GM06990 (cell line): ENCODE results near the gene WWC2.

Source experiments
- DNase-seq: peaks from one replicate; pipeline ENCODE4 v3.0.0-alpha.2; 2011; ENCODE audit not compliant: insufficient read length; ENCODE audit errors: extremely low read depth
- H3K27me3 ChIP-seq: replicated peaks from 2 replicates; pipeline ENCODE4 v1.6.0; 2011; ENCODE audit warnings: low read length; ENCODE audit not compliant: control insufficient read depth, insufficient read depth
- H3K36me3 ChIP-seq: 2 replicates; pipeline ENCODE4 v1.5.1; 2011; ENCODE audit warnings: low read length; ENCODE audit not compliant: control insufficient read depth, insufficient read depth
- H3K4me3 ChIP-seq: replicated peaks from 2 replicates; pipeline ENCODE4 v1.5.1; 2011; ENCODE audit warnings: low read depth, mild to moderate bottlenecking, control low read depth, low read length
- CTCF ChIP-seq: IDR thresholded peaks from 2 replicates; pipeline ENCODE4 v1.5.1; 2011; ENCODE audit warnings: low read length, control low read depth, mild to moderate bottlenecking, inconsistent platforms; ENCODE audit not compliant: insufficient read depth, poor library complexity, severe bottlenecking

Gene WWC2

GRCh38 chr4:183155450-183156184, 56.6 kb downstream of the WWC2 start:
- no peak overlapping the region for H3K4me3 ChIP-seq
- no peaks in the 10 kb centered on the region for H3K27me3 ChIP-seq
- TF ChIP-seq CTCF: no peak
- DNase-seq: no peak
- no peaks in the 10 kb centered on the region for H3K36me3 ChIP-seq

- Histone ChIP-seq H3K4me3 (no peak overlapping the region), H3K36me3 (no peaks in the 10 kb centered on the region), H3K27me3 (no peaks in the 10 kb centered on the region)
- TF ChIP-seq CTCF: no peak
- DNase-seq: no peak
Measured at GRCh38 chr4:183157215-183157614, 58.2 kb downstream of the WWC2 start.

- no peak for DNase-seq
Measured at GRCh38 chr4:183158062-183158461, 59.0 kb downstream of the WWC2 start.

GRCh38 chr4:183161630-183162029, 62.6 kb downstream of the WWC2 start:
- Histone ChIP-seq H3K36me3 (no peaks in the 10 kb centered on the region), H3K27me3 (no peaks in the 10 kb centered on the region), H3K4me3 (no peak overlapping the region)
- no peak for DNase-seq
- no peak for TF ChIP-seq CTCF

More at GRCh38 chr4:183158062-183158461, 59.0 kb downstream of the WWC2 start:
- Histone ChIP-seq H3K4me3 (no peak overlapping the region), H3K27me3 (no peaks in the 10 kb centered on the region), H3K36me3 (no peaks in the 10 kb centered on the region)
- TF ChIP-seq CTCF: no peak

- Histone ChIP-seq H3K4me3 (no peak overlapping the region), H3K36me3 (no peaks in the 10 kb centered on the region), H3K27me3 (no peaks in the 10 kb centered on the region)
- no peak for TF ChIP-seq CTCF
- no peak for DNase-seq
Measured at GRCh38 chr4:183163135-183163534, 64.1 kb downstream of the WWC2 start.

GRCh38 chr4:183164963-183165362, 65.9 kb downstream of the WWC2 start:
- H3K4me3 ChIP-seq: no peak overlapping the region
- TF ChIP-seq CTCF: no peak
- H3K36me3 ChIP-seq: no peaks in the 10 kb centered on the region
- no peaks in the 10 kb centered on the region for H3K27me3 ChIP-seq
- no peak for DNase-seq
